Measurements from ENCODE around the gene THOC2.
A peak's percentile ranks its signal among the peaks of the same experiment; 100 is the strongest.
"Not testable (repeated sequence)": the region's sequence is repeated elsewhere in the genome, so short reads cannot be mapped to it uniquely, and the experiment has no call there.

THOC2 gene

DNA sequence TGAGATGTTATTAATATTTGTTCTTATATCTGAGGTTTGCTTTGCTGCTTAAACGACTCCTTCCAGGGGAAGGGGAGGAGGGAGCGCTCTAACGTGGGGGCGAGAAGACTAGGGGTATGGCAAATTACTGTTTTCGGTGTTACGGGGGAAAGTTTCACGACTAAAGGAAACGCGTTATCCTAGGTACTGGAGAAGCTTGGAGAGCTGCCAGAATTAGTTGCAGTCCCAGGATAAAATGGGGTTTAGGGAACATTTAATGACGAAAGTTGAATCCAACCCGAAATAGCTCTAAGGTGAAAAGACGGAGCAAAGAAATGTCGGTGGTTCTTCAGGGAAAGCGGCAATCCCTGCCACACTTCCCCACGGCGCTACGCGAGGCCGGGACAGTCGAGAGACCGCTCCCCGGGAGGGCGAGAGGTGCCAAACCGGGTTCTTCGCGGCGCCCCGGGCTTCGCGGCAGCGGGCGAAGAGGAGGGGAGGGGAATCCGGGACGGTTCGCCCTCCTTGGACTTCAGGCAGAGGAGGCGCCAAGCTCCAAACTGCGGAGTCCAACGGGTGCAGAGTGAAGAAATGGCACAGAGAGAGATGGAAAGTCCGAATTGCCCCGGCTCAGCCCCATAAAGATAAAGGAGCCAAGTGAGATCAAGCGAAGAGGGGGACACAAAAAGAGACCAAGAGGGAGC is 724 bp downstream of the THOC2 start:
- peak overlapping the region; percentile 83 for H3K4me3 ChIP-seq (ENCODE audit: low read length)
- TF ChIP-seq, protein P1, sequence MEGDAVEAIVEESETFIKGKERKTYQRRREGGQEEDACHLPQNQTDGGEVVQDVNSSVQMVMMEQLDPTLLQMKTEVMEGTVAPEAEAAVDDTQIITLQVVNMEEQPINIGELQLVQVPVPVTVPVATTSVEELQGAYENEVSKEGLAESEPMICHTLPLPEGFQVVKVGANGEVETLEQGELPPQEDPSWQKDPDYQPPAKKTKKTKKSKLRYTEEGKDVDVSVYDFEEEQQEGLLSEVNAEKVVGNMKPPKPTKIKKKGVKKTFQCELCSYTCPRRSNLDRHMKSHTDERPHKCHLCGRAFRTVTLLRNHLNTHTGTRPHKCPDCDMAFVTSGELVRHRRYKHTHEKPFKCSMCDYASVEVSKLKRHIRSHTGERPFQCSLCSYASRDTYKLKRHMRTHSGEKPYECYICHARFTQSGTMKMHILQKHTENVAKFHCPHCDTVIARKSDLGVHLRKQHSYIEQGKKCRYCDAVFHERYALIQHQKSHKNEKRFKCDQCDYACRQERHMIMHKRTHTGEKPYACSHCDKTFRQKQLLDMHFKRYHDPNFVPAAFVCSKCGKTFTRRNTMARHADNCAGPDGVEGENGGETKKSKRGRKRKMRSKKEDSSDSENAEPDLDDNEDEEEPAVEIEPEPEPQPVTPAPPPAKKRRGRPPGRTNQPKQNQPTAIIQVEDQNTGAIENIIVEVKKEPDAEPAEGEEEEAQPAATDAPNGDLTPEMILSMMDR (conservative IDR thresholded peaks at IDR 0.05; ENCODE audit: low read depth, low read length) = no peak
- DNase-seq (ENCODE audit: low read depth) = no peak

DNA sequence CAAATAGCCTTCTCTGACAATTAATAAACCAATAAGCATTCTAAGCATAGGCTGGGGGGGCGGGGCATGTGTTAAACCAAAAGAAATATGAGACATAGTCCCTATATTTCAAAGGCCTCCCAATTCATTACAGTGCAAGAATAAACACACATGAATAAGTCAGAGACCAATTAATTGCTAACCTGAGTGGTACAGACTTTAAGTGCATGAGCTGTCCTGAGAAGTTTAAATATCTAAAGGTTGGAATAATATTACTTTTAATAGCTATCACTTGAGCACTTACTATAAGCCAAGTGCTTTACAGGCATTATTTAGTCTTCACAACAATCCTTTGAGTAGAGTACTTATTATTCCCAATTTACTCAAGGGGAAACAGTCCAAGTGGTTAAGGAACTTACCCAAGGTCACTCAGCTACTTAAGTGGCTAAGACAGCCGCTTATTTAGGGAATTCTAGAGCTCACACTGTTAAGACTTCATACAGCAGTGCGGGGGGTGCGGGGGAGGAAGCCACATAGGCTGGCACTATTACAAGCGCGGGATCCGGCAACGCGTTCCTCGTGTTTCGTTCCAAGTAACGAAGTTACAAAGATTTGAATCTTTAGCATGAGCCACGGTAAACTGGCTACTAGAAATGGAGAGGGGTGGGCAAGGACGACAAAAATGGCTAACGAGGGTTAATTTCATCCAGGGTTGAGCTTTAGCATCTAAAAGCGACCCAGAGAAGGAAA is 1.4 kb downstream of the THOC2 start:
- no peak for DNase-seq (ENCODE audit: low read depth)
- TF ChIP-seq, protein P1 (conservative IDR thresholded peaks at IDR 0.05; ENCODE audit: low read depth, low read length) = no peak

DNA sequence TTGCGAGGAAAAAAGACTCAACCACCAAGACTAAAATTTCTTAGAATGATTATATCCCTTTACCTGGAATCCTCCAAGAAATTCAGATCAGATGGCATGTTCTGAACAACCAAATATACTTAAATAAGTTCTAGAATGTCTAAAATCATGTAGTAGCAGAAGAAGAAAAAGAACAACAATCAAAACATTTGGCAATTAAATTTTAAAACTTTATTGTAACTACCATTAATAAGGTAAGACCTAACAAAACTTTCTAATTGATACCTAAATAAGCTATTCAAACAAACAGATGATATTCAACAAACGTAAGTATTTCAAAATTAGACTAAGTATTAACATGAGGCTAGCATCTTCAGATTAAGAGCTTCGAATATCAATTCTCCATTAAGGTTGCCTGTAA is 4.3 kb downstream of the THOC2 start:
- DNase-seq (ENCODE audit: low read depth) = no peak
- no peak overlapping the region for H3K4me3 ChIP-seq (ENCODE audit: low read length)
- TF ChIP-seq, protein P1 (conservative IDR thresholded peaks at IDR 0.05; ENCODE audit: low read depth, low read length) = no peak

More for the DNA sequence above, 1.4 kb downstream of the THOC2 start:
- H3K4me3 ChIP-seq (ENCODE audit: low read length) = peak overlapping the region; percentile 83

DNA sequence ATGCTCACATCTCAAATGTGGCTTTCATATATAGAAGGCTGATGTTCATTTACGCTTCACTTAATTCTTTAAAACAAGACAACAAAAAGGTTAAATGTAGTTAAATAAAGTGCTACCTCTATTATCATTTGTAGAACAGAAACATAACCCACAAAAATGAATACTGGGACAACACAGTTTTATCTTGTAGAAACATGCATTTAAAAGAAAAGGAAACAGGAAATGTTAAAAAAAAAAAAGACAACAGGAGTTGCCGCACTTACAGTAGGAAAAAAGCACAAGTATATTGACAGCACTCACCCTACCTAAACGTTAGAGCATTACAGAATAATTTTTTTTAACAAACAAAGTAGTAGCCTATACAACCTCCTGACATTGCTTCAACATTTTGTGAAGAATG is 4.8 kb downstream of the THOC2 start:
- H3K4me3 ChIP-seq (ENCODE audit: low read length) = no peak overlapping the region
- DNase-seq (ENCODE audit: low read depth) = no peak
- TF ChIP-seq, protein P1 (conservative IDR thresholded peaks at IDR 0.05; ENCODE audit: low read depth, low read length) = no peak

DNA sequence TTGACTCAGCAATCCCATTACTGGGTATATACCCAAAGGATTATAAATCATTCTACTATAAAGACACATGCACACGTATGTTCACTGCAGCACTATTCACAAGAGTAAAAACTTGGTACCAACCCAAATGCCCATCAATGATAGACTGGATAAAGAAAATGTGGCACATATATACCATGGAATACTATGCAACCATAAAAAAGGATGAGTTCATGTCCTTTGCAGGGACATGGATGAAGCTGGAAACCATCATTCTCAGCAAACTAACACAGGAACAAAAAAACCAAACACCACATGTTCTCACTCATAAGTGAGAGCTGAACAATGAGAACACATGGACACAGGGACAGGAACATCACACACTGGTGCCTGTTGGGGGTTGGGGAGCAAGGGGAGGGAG is 10.7 kb downstream of the THOC2 start:
- not testable (repeated sequence) for DNase-seq (ENCODE audit: low read depth)

DNA sequence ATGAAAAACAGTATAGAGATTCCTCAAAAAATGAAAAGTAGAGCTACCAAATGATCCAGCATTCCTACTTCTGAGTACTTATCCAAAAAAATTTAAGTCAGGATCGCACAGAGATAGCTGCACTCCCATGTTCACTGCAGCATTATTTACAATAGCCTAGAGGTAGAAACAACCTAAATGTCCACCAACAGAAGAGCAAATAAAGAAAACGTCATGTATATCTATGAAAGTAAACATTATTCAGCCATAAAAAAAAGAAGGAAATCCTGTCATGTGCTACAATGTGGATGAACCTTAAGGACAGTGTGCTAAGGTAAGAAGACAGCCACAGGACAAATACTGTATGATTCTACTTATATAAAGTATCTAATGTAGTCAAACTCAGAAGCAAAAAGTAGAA is 12.4 kb downstream of the THOC2 start:
- TF ChIP-seq, protein P1 (conservative IDR thresholded peaks at IDR 0.05; ENCODE audit: low read depth, low read length) = no peak
- H3K4me3 ChIP-seq (ENCODE audit: low read length) = no peak overlapping the region
- no peak for DNase-seq (ENCODE audit: low read depth)

More for the DNA sequence above, 10.7 kb downstream of the THOC2 start:
- not testable (repeated sequence) for H3K4me3 ChIP-seq (ENCODE audit: low read length)

DNA sequence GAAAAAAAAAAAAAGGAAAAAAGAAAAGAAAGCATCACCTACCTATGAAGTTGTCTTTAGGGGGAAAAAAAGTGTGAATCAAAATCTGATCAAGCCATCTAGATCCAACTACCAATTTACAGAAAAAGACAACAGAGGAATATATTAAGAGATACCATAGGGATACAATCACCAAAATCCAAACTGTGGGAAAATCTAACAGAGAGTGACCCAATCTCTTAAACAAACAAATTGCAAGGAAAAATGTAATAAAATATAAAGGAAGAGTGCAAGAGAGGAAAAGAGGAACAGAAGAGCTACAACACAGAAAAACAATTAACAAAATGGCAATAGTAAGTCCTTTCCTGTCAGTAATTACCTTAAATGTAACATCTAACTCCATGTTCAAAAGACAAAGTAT is 19.0 kb downstream of the THOC2 start:
- TF ChIP-seq, protein P1 (conservative IDR thresholded peaks at IDR 0.05; ENCODE audit: low read depth, low read length) = no peak
- no peak for DNase-seq (ENCODE audit: low read depth)
- H3K4me3 ChIP-seq (ENCODE audit: low read length) = no peak overlapping the region

Measured in retinal pigment epithelial cell (primary cell).